Measurements from ENCODE around the gene C11orf65. TPM values are rescaled to one million over a fixed set of nuclear protein-coding genes. Genes with fewer than 3 reads are reported as not detected.

C11orf65 gene
- total RNA-seq, 1 experiment from 2014 or later: 1.3 TPM

DNA sequence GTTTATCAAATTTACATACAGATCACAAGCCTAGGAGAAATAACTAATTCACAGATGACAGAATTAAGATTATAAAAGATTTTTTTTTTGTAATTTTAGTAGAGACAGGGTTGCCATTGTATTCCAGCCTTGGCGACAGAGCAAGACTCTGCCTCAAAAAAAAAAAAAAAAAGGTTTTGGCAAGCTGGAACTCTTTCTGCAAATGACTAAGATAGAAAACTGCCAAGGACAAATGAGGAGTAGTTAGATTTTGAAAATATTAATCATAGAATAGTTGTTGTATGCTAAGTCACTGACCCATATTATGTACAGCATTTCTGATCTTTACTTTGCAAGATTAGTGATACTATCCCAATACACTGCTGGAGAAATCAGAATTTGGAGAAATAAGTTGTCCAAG, 99.2 kb downstream of the C11orf65 start:
- Histone ChIP-seq H3K4me3 (replicated peaks in 1 of 2; ENCODE audit: low read depth in 1 of 2, low read length in 2 of 2) (no peak overlapping the region), H3K9me2 (ENCODE audit: insufficient read depth) (no peaks in the 10 kb centered on the region), H3K27me3 (ENCODE audit: insufficient read depth, low read length) (no peaks in the 10 kb centered on the region), H3K27ac (ENCODE audit: low read depth, low read length) (no peak overlapping the region), H3K36me3 (ENCODE audit: control insufficient read depth in 1 of 2, insufficient read depth in 2 of 2, low read length in 2 of 2) (peaks cover 0 to 3% of the 10 kb centered on the region in 2 experiments; a peak in 2 of 4 replicates), H2AFZ (ENCODE audit: low read depth, low read length, poor library complexity, severe bottlenecking) (no peak overlapping the region), H3K79me2 (ENCODE audit: insufficient read depth, low read length) (no peaks in the 10 kb centered on the region), H3K4me1 (ENCODE audit: control insufficient read depth in 1 of 2, insufficient read depth in 2 of 2, low read length in 2 of 2) (no peaks in the 10 kb centered on the region), H3K4me2 (ENCODE audit: low read length) (no peak overlapping the region), H3K9me3 (ENCODE audit: control insufficient read depth in 1 of 2, insufficient read depth in 1 of 2, low read depth in 1 of 2, low read length in 2 of 2) (no peaks in the 10 kb centered on the region), H3K9ac (ENCODE audit: low read length) (no peak overlapping the region), H4K20me1 (ENCODE audit: insufficient read depth) (no peaks in the 10 kb centered on the region)
- ChIA-PET RAD21 (ENCODE audit: low non-redundant PET in 1 of 2, low total read pairs in 2 of 2, uncharacterized antibody in 2 of 2, unreplicated experiment in 2 of 2) (no interaction called here), POLR2A (no interaction called here), CTCF (no interaction called here)
- ATAC-seq (no peak), DNase-seq (ENCODE audit: low read depth, low spot score) (no peak)
- no peak for TF ChIP-seq EZH2 (IDR thresholded peaks at IDR 0.05)
- BruUV-seq (replicated peaks): no TSS peak
- intact Hi-C loops (cut with micrococcal nuclease): no loop called here

GRCh38 chr11:108364159-108364558, 103.2 kb downstream of the C11orf65 start:
- Histone ChIP-seq H3K4me1 (ENCODE audit: control insufficient read depth in 1 of 2, insufficient read depth in 2 of 2, low read length in 2 of 2) (no peaks in the 10 kb centered on the region), H3K27ac (ENCODE audit: low read depth, low read length) (no peak overlapping the region), H2AFZ (ENCODE audit: low read depth, low read length, poor library complexity, severe bottlenecking) (no peak overlapping the region), H3K4me2 (ENCODE audit: low read length) (no peak overlapping the region), H3K9me2 (ENCODE audit: insufficient read depth) (no peaks in the 10 kb centered on the region), H4K20me1 (ENCODE audit: insufficient read depth) (no peaks in the 10 kb centered on the region), H3K4me3 (replicated peaks in 1 of 2; ENCODE audit: low read depth in 1 of 2, low read length in 2 of 2) (no peak overlapping the region), H3K79me2 (ENCODE audit: insufficient read depth, low read length) (no peaks in the 10 kb centered on the region), H3K9ac (ENCODE audit: low read length) (no peak overlapping the region), H3K36me3 (ENCODE audit: control insufficient read depth in 1 of 2, insufficient read depth in 2 of 2, low read length in 2 of 2) (peaks cover 0 to 3% of the 10 kb centered on the region in 2 experiments; a peak in 2 of 4 replicates), H3K9me3 (ENCODE audit: control insufficient read depth in 1 of 2, insufficient read depth in 1 of 2, low read depth in 1 of 2, low read length in 2 of 2) (no peaks in the 10 kb centered on the region), H3K27me3 (ENCODE audit: insufficient read depth, low read length) (no peaks in the 10 kb centered on the region)
- intact Hi-C loops (cut with micrococcal nuclease): no loop called here
- RAD21 ChIA-PET (ENCODE audit: low non-redundant PET in 1 of 2, low total read pairs in 2 of 2, uncharacterized antibody in 2 of 2, unreplicated experiment in 2 of 2): no interaction called here
- CTCF ChIA-PET: no interaction called here
- ATAC-seq (no peak), DNase-seq (ENCODE audit: low read depth, low spot score) (no peak)
- no TSS peak for BruUV-seq (replicated peaks)
- POLR2A ChIA-PET: no interaction called here
- TF ChIP-seq EZH2phosphoT487 (IDR thresholded peaks at IDR 0.05; ENCODE audit: borderline replicate concordance) (no peak), FOSL1 (IDR thresholded peaks at IDR 0.05; ENCODE audit: low read depth) (no peak), SP1 (IDR thresholded peaks at IDR 0.05; ENCODE audit: low read depth) (no peak), YY1 (IDR thresholded peaks at IDR 0.05; ENCODE audit: extremely low read depth, insufficient replicate concordance, low read depth, low read length) (no peak), EZH2 (IDR thresholded peaks at IDR 0.05) (no peak), ATF3 (IDR thresholded peaks at IDR 0.05) (no peak)
- TF ChIP-seq, protein P1, sequence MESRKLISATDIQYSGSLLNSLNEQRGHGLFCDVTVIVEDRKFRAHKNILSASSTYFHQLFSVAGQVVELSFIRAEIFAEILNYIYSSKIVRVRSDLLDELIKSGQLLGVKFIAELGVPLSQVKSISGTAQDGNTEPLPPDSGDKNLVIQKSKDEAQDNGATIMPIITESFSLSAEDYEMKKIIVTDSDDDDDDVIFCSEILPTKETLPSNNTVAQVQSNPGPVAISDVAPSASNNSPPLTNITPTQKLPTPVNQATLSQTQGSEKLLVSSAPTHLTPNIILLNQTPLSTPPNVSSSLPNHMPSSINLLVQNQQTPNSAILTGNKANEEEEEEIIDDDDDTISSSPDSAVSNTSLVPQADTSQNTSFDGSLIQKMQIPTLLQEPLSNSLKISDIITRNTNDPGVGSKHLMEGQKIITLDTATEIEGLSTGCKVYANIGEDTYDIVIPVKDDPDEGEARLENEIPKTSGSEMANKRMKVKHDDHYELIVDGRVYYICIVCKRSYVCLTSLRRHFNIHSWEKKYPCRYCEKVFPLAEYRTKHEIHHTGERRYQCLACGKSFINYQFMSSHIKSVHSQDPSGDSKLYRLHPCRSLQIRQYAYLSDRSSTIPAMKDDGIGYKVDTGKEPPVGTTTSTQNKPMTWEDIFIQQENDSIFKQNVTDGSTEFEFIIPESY (IDR thresholded peaks at IDR 0.05; ENCODE audit: extremely low read depth, insufficient replicate concordance, low read length): no peak

Data from HCT116 (cell line).